H7 (cell line): ENCODE data around the gene CUEDC1. TPM values are rescaled to one million over a fixed set of nuclear protein-coding genes. Genes with fewer than 3 reads are reported as not detected.

Experiments
- DNase-seq: peaks from one replicate; pipeline ENCODE4 v3.0.0; 2012
- H3K27me3 ChIP-seq: 2 replicates; pipeline ENCODE4 v1.6.0; 2011; ENCODE audit warnings: mild to moderate bottlenecking, low read length; ENCODE audit not compliant: control insufficient read depth, insufficient read depth
- H3K36me3 ChIP-seq: replicated peaks from 2 replicates; pipeline ENCODE4 v1.5.1; 2011; ENCODE audit warnings: low read length; ENCODE audit not compliant: control insufficient read depth, insufficient read depth
- H3K4me3 ChIP-seq: 2 replicates; pipeline ENCODE4 v1.5.1; 2011; ENCODE audit warnings: low read depth, mild to moderate bottlenecking, control low read depth, low read length, moderate library complexity; ENCODE audit not compliant: insufficient read depth
- total RNA-seq: library from RNA; depleted of rRNA; stranded (reverse); fragments of >200 nt; shearing (Covaris generic); gene quantifications from 2 replicates; pipeline ENCODE4 v1.2.3, GENCODE V29; 2014

Gene CUEDC1
- total RNA-seq, 1 experiment from 2014 or later: 13.9 TPM

DNA sequence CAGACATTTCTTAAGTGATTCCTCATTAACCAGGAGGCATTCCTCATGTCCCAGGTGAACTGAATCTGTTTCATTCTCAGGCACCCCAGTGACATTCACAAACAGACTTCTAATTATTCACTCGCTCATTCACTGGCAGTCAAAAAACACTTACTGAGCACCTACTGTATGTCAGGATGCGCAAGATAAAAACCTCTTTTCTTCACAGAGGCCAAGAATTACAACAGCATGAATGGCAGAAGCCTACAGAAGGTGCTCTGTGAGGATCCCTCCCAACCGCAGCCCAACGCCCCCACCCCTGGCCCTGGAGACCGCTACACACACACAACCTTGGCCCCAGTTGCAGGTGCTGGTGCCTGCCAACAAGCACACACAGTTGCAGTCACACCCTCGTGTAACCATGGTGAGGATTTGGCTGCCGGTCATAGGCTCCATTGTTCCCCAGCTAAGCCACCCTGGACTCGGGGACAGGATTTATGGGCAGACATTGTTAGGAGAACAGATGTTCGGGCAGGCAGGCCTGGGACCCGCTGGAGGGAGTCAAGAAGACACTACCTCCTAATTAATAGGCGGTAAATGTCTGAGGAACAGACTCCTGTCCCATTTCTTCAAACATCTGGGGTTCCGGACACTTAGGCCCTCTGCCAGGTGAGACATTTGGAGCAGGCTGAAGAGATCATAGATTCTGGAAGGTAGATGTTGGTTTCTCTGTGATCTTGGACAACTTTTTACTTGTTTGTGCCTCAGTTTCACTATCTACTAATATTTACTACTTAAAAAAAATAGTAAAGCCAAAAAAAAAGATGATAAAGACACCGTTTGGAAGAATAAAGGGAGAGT lies 43.2 kb downstream of the CUEDC1 start:
- H3K36me3 ChIP-seq: no peaks in the 10 kb centered on the region
- no peak for DNase-seq
- no peak overlapping the region for H3K4me3 ChIP-seq
- no peaks in the 10 kb centered on the region for H3K27me3 ChIP-seq

DNA sequence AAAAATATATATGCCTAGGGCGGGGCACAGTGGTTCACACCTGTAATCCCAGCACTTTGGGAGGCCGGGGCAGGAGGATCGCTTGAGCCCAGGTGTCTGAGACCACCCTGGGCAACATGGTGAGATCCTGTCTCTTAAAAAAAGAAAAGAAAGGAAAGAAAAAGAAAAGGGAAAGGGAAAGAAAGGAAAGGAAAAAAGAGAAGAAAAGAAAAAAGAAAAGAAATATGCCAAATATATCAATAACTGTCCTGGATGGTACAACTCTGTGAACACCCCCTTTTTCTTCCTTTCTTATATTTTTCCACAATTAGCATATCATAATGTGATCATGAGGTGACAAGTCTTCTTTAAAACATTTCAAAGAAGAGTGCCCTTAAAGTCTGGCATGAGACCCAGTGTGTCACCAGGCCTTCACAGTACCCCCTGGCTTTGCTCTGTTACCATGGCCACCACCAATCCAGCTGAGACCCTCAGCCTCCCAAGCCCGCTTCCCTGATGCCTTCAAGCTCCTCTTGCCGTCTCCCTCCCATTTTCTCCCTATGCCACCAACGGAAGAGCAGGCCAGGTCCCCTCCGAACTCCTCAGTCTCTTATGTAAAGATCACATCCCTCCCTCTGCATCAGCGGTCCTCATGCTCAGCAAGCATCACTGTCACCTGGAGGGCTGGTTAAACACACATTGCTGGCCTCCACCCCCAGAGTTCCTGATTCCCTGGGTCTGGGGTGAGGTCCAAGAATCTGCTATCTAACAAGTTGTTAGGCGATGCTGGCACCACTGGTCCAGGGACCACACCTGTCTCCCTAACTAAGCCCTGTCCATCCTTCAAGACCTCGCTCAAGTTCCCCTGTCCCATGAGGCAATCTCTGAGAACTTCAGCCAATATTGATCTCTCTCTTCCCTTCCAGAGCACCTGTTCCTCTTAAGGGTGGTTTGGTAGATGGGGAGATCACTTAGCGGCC lies 44.5 kb downstream of the CUEDC1 start:
- H3K4me3 ChIP-seq: no peak overlapping the region
- no peaks in the 10 kb centered on the region for H3K36me3 ChIP-seq
- H3K27me3 ChIP-seq: no peaks in the 10 kb centered on the region
- DNase-seq: no peak

DNA sequence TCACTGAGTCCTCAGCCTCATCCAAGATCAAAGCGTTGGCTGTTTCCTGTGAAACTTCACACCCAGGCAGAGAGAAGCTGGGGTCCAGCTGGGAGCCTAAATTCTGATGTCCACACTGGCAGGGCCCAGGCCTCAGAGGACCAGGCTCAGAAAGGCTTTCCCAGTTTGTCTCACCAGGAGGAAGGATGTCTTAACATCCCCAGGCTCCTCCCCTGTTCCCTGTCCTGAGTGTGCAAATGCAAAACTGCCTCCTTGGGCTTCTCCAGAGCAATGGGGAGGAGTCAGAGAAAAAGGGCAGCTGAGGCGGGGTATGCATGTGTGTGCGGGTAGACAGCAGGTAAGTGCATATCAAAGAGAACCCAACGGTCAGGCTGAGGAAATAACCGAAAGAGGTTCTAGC lies 45.7 kb downstream of the CUEDC1 start:
- no peak overlapping the region for H3K4me3 ChIP-seq
- no peaks in the 10 kb centered on the region for H3K36me3 ChIP-seq
- H3K27me3 ChIP-seq: no peaks in the 10 kb centered on the region
- DNase-seq: no peak

DNA sequence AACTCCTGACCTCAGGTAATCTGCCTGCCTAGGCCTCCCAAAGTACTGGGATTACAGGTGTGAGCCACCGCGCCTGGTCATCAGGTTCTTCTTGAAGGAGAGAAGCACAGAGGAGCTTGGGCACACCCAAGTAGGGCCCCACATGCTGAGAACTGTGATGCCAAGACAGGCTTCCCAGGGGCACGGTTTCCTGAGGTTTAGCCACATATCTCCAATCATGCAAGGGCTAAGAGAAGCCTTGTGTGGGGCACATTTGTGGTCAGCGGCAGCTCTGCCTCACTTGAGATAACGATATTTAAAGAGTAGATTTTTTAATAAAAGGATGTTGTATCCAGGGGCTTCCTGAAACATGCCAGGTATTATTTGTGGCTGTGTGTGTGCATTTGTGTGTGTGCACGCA lies 46.9 kb downstream of the CUEDC1 start:
- no peaks in the 10 kb centered on the region for H3K36me3 ChIP-seq
- H3K4me3 ChIP-seq: no peak overlapping the region
- DNase-seq: no peak
- H3K27me3 ChIP-seq: no peaks in the 10 kb centered on the region

DNA sequence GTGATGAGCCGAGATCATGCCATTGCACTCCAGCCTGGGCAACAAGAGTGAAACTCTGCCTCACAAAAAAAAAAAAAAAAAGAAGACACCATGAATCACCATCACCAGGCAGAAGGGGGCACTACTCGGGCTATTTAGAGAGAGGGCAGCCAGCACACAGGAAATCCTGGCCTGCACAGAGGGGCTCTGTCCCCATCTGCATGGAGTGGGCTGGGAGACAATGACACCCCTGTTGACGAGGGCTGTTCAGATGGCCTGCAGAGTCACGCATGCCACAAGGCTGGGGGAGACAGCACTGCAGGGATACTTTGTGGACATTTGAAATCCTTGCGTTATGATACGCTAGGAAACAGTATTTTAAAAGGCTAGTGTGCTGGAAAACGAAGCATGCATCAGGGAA lies 48.3 kb downstream of the CUEDC1 start:
- peak; percentile 74 for DNase-seq
- Histone ChIP-seq H3K4me3 (no peak overlapping the region), H3K27me3 (no peaks in the 10 kb centered on the region), H3K36me3 (no peaks in the 10 kb centered on the region)

DNA sequence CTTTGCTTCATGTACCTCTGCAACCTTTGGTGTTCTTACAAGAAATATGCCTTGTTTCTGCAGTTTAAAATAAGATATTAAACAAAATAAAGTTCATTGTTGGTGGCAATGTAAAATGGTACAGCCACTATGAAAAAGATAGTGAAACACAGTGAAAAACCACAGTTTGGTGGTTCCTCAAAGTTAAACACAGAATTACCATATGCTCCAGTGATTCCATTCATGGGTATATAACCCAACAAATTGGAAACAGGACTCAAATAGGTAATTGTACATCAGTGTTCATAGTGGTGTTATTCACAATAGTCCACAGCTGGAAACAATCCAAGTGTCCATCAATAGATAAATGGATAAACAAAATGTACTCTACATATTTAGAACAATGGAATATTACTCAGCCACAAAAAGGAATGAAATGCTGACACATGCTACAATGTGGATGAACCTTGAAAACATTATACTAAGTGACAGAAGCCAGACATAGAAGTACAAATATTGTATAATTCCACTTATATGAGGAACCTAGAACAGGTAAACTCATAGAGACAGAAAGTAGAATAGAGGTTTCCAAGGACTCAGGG lies 49.2 kb downstream of the CUEDC1 start:
- Histone ChIP-seq H3K27me3 (no peaks in the 10 kb centered on the region), H3K36me3 (no peaks in the 10 kb centered on the region), H3K4me3 (no peak overlapping the region)
- no peak for DNase-seq

DNA sequence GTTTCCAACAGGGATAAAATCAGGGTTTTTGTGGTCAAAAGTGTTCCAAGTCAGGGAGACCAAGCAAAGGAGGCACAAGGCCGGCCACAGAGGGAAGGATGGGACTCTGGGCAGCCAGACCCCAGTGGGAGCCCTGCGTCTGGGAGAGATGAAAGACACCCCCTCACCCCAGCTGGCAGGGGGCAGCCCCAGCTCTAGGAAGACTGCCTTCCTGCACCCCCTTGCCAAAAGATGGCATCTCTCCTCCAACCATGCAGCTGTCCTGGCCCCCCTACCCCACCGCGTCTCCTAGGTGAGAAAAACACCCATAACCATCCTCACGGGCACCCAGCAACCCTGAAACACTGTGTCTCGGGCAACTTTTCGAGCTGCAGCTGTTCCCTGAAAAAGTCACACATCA lies 51.3 kb downstream of the CUEDC1 start:
- DNase-seq: no peak
- Histone ChIP-seq H3K36me3 (no peaks in the 10 kb centered on the region), H3K27me3 (no peaks in the 10 kb centered on the region), H3K4me3 (no peak overlapping the region)

DNA sequence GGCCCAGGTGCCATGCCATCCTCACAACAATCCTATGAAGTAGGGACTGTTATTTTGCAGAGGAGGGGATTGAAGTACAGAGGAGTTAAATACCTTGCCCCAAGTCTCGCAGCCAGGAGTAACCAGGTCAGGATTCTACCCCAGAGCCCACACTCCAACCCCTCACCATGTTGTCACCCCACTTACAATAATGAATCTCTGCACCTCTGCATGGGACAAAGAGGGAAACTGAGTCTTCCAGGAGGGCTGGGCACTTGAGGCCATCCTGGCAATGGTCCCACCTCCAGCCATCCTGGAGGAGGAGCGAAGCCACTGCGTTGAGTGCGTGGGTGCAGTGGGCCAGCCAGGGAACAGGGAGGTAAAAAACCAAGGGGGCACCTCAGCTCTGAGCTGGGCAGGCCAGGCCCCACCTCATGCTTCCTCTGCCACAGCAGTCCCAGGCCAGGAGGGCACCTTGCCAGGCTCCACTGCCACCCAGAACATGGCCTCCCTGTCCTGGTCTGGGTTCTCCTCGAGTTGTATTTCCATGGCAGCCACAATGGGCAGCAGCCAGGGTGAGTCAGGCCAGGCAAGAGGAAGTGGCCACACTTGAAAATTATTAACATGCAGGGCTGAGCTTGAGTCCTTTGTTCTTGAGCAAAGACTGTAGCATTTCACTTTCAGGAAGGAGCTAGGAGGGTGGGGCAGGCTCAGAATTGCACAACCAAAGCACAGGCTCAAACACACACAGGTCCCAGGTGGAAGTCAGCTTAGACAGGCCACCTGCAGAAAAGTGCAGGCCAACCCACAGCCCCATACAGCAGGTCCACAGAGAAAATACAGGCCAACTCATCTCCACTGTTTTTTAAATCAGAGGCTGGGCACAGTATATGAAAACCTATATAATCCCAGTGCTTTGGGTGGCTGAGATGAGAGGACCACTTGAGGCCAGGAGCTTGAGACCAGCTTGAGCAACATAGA lies 52.1 kb downstream of the CUEDC1 start:
- DNase-seq: no peak
- Histone ChIP-seq H3K27me3 (no peaks in the 10 kb centered on the region), H3K4me3 (no peak overlapping the region), H3K36me3 (no peaks in the 10 kb centered on the region)

- Histone ChIP-seq H3K27me3 (no peaks in the 10 kb centered on the region), H3K36me3 (no peaks in the 10 kb centered on the region)
- no peak for DNase-seq
These were observed 53.0 kb downstream of the CUEDC1 start for GRCh38 chr17:57902117-57902799.

DNA sequence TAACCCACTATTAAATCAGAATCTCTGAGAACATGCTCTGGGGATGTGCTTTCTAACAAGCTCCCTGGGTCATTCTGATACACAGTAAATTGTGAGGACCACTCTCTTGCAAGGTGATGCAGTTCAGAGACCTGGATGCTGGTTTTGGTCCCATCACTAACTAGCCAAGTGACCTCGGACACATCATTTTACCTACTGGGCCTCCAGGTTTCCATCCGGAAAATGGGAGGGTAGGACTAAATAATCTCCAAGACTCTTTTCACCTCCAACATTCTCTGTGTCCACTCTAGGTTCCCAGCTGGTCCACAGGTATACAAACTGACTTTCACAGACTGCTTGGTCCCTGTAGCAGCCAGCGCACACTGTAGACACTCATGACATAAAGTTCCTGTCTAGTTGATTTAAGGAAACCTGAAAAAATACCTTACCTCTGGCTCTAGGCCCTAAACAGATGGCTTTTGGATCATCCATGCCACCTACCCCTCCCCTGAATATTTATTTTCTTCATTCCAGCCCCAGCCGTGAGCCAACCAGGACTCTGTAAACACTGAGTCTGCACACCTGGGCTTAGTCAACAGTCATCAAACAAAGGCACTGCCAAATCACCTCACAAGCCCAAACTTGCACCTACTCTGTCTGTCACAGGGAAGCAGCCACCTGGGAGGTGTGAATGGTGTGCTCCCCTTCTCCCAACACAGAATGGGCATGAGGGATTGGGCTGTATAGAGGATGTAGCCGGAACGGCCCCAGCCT lies 54.0 kb downstream of the CUEDC1 start:
- Histone ChIP-seq H3K36me3 (no peaks in the 10 kb centered on the region), H3K4me3 (no peak overlapping the region), H3K27me3 (no peaks in the 10 kb centered on the region)
- no peak for DNase-seq

More at GRCh38 chr17:57902117-57902799, 53.0 kb downstream of the CUEDC1 start:
- H3K4me3 ChIP-seq: no peak overlapping the region

GRCh38 chr17:57899822-57900221 lies 55.4 kb downstream of the CUEDC1 start:
- H3K4me3 ChIP-seq: no peak overlapping the region
- DNase-seq: no peak
- H3K27me3 ChIP-seq: no peaks in the 10 kb centered on the region
- H3K36me3 ChIP-seq: no peaks in the 10 kb centered on the region

DNA sequence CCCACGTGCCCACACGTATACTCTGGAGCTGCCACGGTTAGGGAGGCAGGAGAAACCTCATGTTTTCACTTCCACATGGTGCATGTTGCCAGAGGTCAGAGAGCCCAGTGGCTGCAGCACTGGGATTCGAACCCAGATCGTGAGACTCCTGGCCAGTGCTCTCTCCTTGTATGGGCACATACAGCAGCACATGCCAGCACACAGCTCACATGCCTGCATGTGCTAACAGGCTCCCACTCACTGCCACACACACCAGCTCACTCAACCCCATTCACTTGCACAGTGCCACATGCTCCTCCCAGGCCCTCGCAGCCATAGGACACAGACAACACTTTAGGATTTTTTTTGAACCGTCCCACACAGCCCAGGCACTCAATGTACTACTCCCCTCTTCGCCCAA lies 55.8 kb downstream of the CUEDC1 start:
- no peaks in the 10 kb centered on the region for H3K36me3 ChIP-seq
- no peak overlapping the region for H3K4me3 ChIP-seq
- DNase-seq: no peak
- H3K27me3 ChIP-seq: no peaks in the 10 kb centered on the region
